ENCODE data around the gene ADD2. TPM values are rescaled to one million over a fixed set of nuclear protein-coding genes. Genes with fewer than 3 reads are reported as not detected.
A peak's percentile ranks its signal among the peaks of the same experiment; 100 is the strongest.
"Not testable (repeated sequence)": the region's sequence is repeated elsewhere in the genome, so short reads cannot be mapped to it uniquely, and the experiment has no call there.

The ADD2 gene, protein sequence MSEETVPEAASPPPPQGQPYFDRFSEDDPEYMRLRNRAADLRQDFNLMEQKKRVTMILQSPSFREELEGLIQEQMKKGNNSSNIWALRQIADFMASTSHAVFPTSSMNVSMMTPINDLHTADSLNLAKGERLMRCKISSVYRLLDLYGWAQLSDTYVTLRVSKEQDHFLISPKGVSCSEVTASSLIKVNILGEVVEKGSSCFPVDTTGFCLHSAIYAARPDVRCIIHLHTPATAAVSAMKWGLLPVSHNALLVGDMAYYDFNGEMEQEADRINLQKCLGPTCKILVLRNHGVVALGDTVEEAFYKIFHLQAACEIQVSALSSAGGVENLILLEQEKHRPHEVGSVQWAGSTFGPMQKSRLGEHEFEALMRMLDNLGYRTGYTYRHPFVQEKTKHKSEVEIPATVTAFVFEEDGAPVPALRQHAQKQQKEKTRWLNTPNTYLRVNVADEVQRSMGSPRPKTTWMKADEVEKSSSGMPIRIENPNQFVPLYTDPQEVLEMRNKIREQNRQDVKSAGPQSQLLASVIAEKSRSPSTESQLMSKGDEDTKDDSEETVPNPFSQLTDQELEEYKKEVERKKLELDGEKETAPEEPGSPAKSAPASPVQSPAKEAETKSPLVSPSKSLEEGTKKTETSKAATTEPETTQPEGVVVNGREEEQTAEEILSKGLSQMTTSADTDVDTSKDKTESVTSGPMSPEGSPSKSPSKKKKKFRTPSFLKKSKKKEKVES
- total RNA-seq: 435 TPM

DNA sequence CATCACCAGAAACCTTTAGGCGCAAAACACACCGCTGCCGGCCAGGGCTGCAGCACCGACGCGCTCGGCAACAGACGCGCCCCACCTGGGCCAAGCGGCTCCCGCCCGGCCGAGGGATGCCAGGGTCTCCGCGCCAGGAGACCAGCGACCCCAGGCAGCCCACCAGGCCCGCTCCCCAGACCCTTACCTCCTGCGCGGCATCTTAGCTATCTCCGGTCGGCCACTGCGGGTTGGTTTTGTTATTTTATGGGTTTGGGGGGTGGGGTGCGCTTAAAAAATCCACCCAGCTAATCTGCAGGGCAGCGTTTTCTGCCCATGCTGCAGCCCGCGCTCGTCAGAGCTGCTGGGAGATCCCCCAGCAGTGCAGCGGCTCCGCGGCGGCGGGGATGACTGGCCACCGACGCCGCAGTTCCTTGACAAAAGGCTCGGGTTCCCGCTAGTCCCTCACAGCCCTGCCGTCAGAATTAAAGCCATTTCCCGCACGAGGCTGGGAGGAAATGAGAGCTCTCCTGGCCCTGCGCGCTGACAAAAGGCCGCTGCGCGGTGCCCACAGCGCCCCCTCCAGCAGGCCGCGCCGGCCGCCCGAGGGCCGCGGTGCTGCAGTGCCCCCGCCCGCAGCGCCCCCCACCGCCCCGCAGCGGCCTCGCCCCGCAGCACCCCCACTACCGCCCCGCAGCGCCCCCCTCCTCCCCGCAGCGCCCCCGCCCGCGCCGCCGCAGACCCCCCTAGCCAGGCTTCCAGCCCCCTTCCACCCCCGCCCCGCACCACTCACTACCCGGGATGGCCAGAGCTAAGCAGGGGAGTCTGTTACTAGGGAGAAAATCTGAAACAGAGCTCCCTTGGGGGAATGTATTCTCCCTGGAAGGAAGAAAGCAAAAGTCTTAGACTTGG is at the start of gene ADD2:
TSS of gene ADD2 (minus strand) at position 502 of the 891 bp plus-strand sequence. CDS start 61,792 bp downstream, outside the sequence.
- DNase-seq: peak; percentile 52

DNA sequence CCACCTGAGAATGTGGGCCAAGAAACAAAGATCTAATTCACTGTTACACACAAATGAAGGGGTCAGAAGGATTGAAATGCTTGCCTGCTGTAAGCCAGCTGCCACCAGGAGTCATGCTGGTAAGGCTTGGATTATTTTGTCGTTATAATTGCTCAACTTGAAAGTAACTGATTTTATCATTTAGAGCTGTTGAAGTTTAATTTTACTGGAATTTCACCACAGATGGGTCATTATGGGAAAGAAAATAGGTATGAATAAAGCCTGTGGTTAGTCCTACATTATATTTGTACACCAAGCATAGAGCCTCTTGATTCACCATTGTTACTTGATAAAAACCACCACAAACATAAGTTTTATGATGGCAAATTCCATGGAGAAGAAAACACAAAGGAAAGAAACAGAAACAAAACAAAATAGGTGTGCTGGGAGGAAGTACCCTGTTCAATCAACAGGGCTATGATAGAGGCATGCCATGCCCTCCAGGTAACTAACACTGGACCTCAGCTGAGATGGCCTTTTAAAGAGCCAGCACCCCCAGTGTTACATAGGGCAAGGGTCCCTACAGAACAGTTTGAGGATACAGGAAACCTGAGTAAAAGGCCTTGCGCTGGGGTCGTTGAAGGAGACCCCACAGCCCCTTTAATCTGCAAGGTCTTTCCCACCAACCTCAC is 49.4 kb upstream of the ADD2 start:
- no peak for DNase-seq

DNA sequence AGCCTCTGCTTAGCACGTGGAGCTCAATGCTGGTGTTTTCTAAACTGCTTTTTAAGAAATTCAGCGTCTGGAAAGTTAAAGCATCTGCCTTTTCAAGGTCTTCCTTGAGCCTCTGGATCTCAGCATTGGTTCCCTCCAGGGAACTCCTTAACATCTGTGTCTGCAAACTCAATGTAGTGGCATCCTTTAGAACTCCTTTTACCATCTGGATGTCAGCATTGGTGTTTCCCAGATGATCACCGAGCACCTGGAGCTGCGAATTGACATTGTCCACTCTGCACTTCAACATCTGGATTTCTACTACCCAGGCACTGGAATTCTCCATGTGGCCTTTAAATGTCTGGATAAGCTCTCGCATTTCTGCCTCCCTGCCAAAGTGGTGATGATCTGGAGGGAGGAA is 48.7 kb upstream of the ADD2 start:
- no peak for DNase-seq

DNA sequence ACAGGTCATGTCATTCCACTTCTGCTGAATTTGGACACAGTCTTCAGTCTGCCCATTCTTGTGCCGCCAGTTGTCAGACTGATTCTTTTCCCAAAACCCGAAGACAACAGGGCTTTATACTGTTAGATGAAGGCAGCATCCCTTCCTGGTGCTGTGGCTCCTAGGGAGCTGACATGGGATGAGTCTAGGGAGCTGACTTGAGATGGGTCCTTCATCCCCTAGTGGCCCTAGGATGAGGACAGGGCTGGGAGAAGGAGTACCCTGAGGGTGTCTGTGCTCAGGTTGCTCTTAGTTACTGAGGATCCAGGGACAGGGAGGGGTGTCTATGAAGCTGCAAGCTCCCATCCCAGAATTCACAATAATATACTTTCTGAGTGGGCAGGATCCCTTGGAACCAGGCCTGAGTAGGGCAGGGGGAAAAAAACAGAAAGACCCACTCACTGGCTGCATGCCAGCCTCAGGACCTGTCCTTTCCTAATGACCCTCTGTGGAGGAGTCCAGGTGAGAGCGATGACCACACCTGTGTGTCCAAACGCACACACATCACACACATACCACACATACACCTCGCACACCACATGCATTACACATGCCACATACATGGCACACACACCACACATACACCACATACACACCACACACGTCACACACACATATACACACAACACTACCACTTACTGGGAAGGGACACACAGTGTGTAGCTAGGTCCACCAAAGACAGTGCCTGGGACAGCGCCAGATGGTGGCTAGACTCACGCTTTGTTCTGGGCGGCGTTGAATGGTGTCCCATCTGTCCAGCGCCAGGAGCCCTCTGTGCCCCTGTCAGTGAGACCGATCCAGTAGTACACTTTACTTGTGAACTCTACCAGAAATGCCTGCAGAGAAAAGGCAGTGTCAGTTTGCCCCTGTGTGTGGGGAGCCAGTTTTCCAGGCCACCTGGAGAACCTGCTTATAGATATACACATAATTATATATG is 41.3 kb upstream of the ADD2 start:
- no peak for DNase-seq

DNA sequence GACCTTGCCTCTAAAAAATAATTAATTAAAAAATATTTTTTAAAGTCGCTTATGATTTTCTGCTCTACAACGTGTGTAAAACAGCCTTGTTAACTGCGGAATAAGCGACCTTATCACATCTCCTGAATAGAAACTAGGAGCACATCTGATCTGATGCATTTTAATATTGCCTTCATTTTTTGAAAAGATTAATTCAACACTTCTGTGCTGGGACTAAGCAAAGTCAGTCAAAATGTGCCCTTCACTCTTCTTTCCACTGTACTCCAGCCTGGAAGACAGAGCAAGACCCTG is 39.8 kb upstream of the ADD2 start:
- DNase-seq: no peak

DNA sequence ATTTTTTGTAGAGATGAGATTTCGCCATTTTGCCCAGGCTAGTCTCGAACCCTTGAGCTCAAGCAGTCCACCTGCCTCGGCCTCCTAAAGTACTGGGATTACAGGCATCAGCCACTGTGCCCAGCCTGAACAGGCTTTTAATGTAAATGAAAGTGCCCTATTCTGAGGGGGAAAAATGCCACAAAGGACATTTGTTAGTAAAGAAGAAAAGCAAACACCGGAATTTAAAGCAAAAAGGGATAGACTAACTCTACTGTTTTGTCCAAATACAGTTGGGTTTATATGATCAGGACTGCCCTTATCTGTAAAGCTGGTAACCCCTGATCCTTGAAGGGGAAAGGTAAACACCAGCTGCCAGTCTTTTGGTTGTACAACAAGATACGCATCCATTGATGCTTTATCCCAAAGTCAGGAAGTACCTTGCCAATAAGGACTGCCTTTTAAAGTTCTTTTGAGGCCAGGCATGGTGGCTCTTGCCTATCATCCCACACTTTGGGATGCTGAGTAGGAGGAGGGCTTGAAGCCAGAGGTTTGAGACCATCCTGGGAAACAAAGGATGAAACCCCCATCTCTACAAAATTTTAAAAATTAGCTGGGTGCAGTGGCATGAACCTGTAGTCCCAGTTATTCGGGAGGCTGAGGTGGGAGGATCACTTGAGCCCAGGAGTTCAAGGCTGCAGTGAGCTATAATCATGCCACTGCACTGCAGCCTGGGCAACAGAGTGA is 39.3 kb upstream of the ADD2 start:
- no peak for DNase-seq

DNA sequence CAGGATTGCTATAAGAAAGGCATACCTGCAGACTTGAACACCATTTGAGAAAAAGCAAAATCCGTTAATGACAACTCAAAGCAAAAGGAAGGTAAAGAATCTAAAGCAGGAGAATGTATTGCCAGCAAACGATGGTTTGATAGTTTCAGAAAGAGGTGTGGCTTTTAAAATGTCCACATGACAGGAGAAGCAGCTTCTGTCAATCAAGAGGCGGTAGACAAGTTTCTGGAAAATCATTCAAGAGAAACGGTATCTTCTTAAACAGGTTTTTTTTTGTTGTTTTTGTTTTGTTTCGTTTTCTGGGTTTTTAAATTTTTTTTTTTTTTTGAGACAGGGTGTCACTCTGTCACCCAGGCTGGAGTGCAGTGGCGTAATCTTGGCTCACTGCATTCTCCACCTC is 38.6 kb upstream of the ADD2 start:
- no peak for DNase-seq

DNA sequence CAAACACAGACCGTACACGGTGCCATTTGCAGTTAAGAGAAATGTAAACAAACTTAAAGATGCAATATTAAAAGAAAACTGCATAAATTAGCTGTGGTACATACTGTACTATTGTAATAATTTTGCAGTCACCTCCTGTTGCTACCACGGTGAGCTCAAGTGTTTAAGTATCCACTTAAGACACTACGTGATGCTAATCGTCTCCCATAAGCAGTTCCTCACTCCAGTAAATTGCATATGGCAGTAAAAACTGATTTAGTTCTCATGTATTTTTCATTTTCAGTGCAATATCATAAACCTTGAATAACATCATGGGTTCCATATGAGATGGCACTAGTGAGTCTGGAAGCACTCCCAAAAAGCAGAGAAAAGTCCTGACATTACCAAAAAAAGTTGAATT is 38.0 kb upstream of the ADD2 start:
- no peak for DNase-seq

DNA sequence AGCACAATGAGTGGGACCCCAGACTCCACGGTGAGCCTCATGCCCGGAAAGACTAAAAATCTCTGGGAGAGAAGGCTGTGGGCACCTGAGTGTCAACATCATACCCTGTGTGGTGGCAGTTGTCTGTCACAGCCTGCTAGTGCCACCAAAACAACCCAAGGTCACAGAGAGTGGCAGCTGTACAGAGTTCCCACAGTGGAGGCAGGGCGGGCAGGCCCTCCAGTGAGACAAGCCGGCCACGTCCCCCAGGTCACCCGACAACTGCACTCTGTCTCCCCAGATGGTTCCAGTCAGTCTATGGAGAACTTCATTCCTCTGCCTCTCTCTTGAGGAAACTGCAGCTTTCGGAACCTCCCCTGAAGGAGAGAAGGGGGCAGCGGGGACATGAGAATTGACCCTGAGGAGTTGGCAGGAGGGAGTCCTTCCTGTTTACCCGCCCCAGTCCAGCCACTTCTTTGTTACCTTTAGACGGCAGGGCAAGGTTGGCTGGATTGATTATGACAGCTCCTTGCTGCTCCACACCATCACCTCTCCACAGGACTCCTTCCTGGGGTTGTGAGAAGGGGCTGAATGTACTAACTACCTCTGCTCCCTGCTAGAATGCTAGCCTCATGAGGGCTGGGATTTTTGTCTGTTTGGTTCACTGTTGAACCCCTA is 33.7 kb upstream of the ADD2 start:
- no peak for DNase-seq

DNA sequence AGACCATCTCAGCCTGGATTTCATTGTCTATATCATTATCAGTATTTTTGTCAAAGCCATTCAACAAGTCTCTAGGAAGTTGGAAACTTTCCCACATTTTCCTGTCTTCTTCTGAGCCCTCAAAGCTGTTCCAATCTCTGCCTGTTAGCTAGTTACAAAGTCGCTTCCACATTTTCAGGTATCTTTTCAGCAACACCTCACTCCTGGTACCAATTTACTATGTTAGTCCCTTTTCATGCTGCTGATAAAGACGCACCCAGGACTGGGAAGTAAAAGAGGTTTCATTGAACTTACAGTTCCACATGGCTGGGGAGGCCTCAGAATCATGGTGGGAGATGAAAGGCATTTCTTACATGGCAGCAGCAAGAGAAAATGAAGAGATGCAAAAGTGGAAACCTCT is 31.7 kb upstream of the ADD2 start:
- no peak for DNase-seq

DNA sequence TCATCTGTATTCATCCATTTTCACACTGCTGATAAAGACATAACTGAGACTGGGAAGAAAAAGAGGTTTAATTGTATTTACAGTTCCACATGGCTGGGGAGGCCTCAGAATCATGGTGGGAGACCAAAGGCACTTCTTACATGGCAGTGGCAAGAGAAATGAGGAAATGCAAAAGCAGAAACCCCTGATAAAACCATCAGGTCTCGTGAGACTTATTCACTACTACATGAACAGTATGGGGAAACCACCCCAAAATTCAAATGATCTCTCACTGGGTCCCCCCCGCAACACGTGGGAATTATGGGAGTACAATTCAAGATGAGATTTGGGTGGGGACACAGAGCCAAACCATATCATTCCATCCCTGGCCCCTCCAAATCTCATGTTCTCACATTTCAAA is 30.0 kb upstream of the ADD2 start:
- DNase-seq: not testable (repeated sequence)

DNA sequence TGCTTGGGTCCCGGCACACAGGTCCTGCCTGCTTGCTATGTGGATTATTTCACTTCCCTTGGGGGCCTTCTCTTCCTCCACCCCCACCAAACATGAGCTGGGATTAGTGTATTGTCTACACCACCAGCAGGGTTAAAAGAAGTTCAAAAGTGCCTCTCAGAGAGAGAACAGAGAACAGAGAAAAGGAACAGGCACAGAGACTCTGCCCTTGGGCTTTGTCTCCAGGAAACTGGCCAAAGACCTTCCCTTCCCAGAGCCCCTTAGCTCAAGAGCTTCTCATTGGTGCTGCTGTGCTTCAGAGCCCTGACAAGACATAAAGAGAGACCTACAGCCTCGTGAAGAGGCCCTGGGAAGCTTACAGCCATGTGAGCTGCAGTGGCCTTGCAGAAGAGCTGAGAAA is 29.5 kb upstream of the ADD2 start:
- no peak for DNase-seq

DNA sequence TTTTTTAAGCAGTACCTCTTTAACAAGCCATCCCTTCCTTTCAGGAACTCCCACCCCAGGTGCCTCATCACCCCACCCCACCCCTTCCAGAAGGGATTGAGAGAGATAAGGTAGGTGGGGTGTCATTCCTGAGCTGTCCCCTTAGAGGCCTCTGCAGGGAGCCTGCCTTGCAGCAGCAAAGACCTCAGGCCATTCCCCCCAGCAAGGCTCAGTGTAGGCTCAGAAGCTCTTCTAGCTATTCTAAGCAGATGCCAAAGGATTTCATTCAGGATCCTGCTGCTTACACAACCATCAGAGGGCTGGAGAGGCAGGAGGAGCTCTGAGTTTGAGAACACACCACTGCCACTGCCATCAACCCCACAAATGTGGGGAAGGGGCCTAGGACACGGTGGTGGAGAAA is 28.3 kb upstream of the ADD2 start:
- no peak for DNase-seq

DNA sequence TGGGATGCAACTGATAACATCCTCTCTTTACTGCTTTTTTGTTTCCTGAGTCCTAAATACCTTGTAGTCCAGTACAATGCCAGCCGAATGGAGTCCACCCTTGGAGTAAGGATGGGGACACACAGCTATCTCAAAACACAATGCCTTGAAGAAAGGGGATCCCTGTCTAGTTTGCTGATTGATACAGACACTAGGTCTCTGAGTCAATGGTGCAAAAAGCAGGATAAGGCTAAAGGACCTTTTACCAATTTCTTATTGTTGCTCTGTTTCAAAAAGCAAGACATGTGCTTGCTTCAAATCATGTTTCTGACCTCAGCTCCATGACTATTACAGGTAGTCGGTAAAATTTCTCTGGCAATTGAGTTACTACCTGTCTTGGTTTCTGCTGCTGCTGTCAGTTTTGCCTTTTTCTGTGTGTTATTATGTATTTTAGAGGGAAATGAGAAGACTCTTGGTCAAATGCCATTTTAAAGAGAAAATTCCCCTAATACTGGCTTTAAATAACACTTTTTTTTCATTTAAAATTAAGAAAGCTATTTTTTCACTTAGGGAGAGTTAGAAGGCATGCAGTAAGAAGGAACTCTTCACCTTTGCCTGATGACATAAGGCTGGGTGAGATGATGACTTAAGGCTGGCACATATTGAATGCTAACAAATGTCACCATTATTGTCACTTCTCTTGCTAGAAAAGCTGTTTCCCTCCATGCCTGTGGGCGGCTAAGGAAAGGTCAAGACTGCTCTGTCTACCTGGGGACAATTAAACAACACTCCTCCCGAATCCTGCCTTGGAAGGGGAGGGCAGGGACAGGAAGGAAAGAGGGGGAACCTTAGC is 27.4 kb upstream of the ADD2 start:
- DNase-seq: no peak

DNA sequence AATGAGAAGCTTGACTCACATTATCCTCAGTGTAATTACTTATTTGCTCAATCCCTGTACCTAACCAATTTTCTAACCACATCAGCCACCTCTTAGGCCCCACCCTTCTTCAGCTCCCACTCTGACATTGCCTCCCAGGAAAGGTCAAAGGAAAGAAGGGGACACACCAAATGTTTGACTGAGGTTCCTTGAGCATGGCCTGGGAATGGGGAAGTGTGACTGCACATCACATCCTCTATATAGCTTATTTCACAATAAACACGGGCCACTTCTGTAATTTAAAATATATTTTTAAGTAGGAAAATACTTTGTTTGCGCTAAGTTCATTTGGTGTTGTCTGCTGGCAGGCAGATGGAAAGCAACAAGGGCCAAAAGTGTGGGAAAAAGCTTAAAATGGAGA is 25.4 kb upstream of the ADD2 start:
- DNase-seq: no peak

DNA sequence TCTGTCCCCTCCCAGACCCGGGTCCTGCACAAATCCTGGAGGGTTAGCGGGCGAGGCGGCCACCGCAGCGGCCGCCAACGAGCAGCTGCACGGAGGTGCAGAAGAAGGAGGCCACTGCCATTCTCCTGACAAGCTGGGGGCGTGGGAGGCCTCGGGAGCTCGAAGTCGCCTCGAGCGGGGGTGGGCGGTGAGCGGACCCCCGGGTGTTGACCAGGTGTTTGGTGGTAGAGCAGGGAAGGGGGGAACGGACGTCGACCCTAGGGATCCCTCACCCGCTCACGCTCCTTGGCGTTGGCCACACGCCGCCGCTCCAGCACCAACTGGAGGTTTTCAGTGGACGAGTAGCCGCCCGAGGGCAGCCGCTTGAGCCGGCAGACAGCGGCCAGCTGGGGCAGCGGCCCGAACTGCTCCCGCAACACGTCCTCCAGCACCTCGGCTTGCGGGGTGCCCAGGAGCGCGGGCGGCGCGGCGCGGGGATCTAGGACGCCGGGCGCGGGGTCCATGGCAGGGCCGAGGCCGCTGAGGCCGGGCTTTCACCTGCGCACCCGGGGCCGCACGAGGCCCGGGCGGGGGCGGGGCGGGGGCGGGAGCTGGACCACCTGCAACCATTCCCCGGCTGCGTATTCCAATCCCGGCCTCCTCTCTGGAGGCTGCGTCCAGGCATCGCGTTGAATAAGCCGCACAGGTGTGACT is 22.3 kb upstream of the ADD2 start, which contains the start of gene FIGLA:
TSS of gene FIGLA (minus strand) at position 508 of the 693 bp plus-strand sequence. CDS start at position 503, 5 bp downstream.
- DNase-seq: no peak

DNA sequence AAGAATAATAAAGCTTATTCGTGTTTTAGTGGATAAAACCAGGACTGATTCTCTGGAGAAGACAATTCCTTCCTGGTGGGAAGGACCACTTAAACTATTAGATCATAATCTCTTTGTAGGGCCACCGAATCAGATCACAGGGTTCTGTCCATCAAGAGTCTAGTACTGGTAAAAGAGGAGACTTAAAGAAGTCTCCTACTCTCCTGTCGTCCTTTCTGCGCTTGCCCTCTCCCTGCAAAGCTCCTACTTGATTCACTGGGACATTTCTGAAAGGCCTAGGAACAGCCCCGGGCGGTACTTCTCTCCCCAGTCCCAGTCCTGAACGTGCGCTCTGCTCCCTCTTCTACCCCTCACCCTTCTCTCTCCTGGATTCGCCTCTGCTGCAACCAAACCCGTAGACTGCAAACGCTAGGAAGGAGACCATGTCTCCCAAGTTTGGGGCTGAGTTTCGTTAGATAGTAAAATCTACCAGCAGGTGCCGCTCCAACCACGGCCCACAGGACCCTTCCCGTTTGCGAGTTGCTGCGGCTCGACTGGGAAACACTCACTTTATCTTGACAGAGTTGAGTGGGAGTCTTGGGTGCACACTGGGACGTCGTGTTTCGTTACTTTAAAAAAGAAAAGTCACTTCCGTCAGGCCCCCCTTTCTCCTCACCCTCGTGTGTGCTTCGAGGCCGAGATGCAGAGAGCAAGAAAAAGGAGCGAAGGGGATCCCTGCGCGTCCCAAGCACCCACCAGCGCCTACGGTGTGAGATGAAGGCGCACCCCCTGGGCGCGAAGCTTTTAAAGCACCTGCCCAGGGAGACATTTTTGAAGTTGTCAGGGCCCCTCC is 21.5 kb upstream of the ADD2 start:
- peak; percentile 25 for DNase-seq
